K562 (cell line): ENCODE measurements around the gene ROBO1. TPM values are rescaled to one million over a fixed set of nuclear protein-coding genes. Genes with fewer than 3 reads are reported as not detected.

Experiments
- ATAC-seq: fragments of 200-7000 bp; cut with Tn5 transposase; 3 replicates; pipeline ENCODE4 v1.9.1; 2020; ENCODE audit warnings: moderate library complexity
- BruUV-seq: library from RNA; stranded (reverse); fragments of 400-500 nt; replicated peaks from 2 replicates; lab custom pipeline; 2021; lab: Mats Ljungman, UMichigan
- CTCF ChIA-PET: fragments of 300-600 bp; formaldehyde crosslinking; extraction: SDS; loops from one replicate; lab custom pipeline; 2021; ENCODE audit warnings: low intra/inter-chr PET ratio; lab: Yijun Ruan, JAX
- POLR2A ChIA-PET: fragments of 300-600, 350-650 bp; sonication (Branson Sonifier 250); formaldehyde crosslinking; extraction: SDS; loops from one replicate; lab custom pipeline; 2021; ENCODE audit warnings: antibody characterized with exemption, inconsistent platforms; lab: Yijun Ruan, JAX
- DNase-seq, 4 experiments: peaks; one replicate each; pipeline versions ENCODE4 v3.0.0 to v3.0.0-alpha.2; 2011 to 2018; ENCODE audit warnings: low spot score in 3 of 4, mixed read lengths in 3 of 4; ENCODE audit errors: extremely low read depth in 1 of 4
- FAIRE-seq: peaks from 2 replicates; lab custom pipeline; 2011; peaks lifted over from hg19 to GRCh38; lab: Jason Lieb, UNC
- H2AFZ ChIP-seq: 2 replicates; pipeline ENCODE4 v1.6.0; 2011; ENCODE audit warnings: low read depth, low read length, control low read depth, inconsistent platforms
- H3K27ac ChIP-seq: fragments of 200-600 bp; 3 replicates; pipeline ENCODE4 v1.8.0; 2011; ENCODE audit warnings: low read depth, mild to moderate bottlenecking, control low read depth, inconsistent platforms, low read length, moderate library complexity, mixed read lengths; ENCODE audit errors: extremely low read depth
- H3K27me3 ChIP-seq, 2 experiments: fragments of 300-600 bp in 1 of 2; 2 replicates in 1 of 2; 3 replicates in 1 of 2; pipeline versions ENCODE4 v1.6.0 to v1.8.0; 2011; ENCODE audit warnings: inconsistent platforms in 2 of 2, low read length in 2 of 2, mild to moderate bottlenecking in 1 of 2, mixed read lengths in 1 of 2, moderate library complexity in 1 of 2; ENCODE audit not compliant: control insufficient read depth in 2 of 2, insufficient read depth in 2 of 2
- H3K36me3 ChIP-seq: fragments of 300-600 bp; 3 replicates; pipeline ENCODE4 v1.8.0; 2011; ENCODE audit warnings: mild to moderate bottlenecking, low read length, inconsistent platforms; ENCODE audit not compliant: control insufficient read depth, insufficient read depth
- H3K4me1 ChIP-seq, 2 experiments: fragments of 200-600 bp in 1 of 2; replicated peaks in 1 of 2; 2 replicates in 1 of 2; 3 replicates in 1 of 2; pipeline versions ENCODE4 v1.5.1 to v1.8.0; 2011; ENCODE audit warnings: inconsistent platforms in 2 of 2, low read length in 2 of 2, mild to moderate bottlenecking in 1 of 2, mixed read lengths in 1 of 2, moderate library complexity in 1 of 2; ENCODE audit not compliant: control insufficient read depth in 2 of 2, insufficient read depth in 2 of 2
- H3K4me2 ChIP-seq: 2 replicates; pipeline ENCODE4 v1.6.1; 2011; ENCODE audit warnings: low read length, control low read depth, inconsistent platforms, mixed read lengths; ENCODE audit not compliant: insufficient read depth
- H3K4me3 ChIP-seq: fragments of 200-600 bp; sonication (generic), shearing (Covaris generic); 2 replicates; pipeline ENCODE4 v1.5.1; 2016; ENCODE audit warnings: control low read depth, inconsistent platforms
- H3K79me2 ChIP-seq: fragments of 200-600 bp; 3 replicates; pipeline ENCODE4 v1.8.0; 2011; ENCODE audit warnings: low read length, inconsistent platforms; ENCODE audit not compliant: control insufficient read depth, insufficient read depth
- H3K9ac ChIP-seq, 2 experiments: 2 replicates each; pipeline versions ENCODE4 v1.6.0 to v1.6.1; 2011; ENCODE audit warnings: low read depth in 2 of 2, low read length in 2 of 2, control low read depth in 1 of 2, inconsistent platforms in 1 of 2, mild to moderate bottlenecking in 1 of 2, mixed read lengths in 1 of 2; ENCODE audit not compliant: insufficient read depth in 1 of 2
- H3K9me1 ChIP-seq: one replicate; pipeline ENCODE4 v1.6.0; 2011; ENCODE audit warnings: inconsistent platforms, mild to moderate bottlenecking, low read length, moderate library complexity; ENCODE audit not compliant: control insufficient read depth, insufficient read depth
- H3K9me3 ChIP-seq: replicated peaks from 2 replicates; pipeline ENCODE4 v1.5.1; 2011; ENCODE audit warnings: low read depth, low read length, inconsistent platforms; ENCODE audit not compliant: control insufficient read depth, insufficient read depth
- H4K20me1 ChIP-seq: replicated peaks from 2 replicates; pipeline ENCODE4 v1.6.1; 2011; ENCODE audit warnings: low read length, inconsistent platforms, mixed read lengths; ENCODE audit not compliant: control insufficient read depth, insufficient read depth
- BRCA1 ChIP-seq, 2 experiments: fragments of 450-650 bp in 1 of 2; sonication (generic) in 1 of 2; formaldehyde crosslinking in 1 of 2; IDR thresholded peaks; 2 replicates each; pipeline versions ENCODE4 v1.5.0 to v1.6.1; 2017 to 2020; ENCODE audit warnings: mild to moderate bottlenecking in 1 of 2, missing genetic modification reagents in 1 of 2
- C11orf30 ChIP-seq: fragments of 450-650 bp; IDR thresholded peaks from 2 replicates; pipeline ENCODE4 v1.6.1; 2016; ENCODE audit warnings: low read depth, mild to moderate bottlenecking
- MAFF ChIP-seq: IDR thresholded peaks from 2 replicates; pipeline ENCODE4 v1.6.1; 2012; ENCODE audit warnings: low read length, improper control_type of control experiment
- MAFG ChIP-seq: fragments of 450-650 bp; conservative IDR thresholded peaks from 2 replicates; pipeline ENCODE4 v1.6.1; 2016; ENCODE audit warnings: missing genetic modification characterization, missing compliant biosample characterization
- MAFK ChIP-seq: IDR thresholded peaks from 2 replicates; pipeline ENCODE4 v1.6.1; 2011; ENCODE audit warnings: low read length, improper control_type of control experiment
- PRPF4 ChIP-seq: fragments of 200-400 bp; formaldehyde crosslinking; IDR thresholded peaks from one replicate; pipeline ENCODE4 v1.6.1; 2017; ENCODE audit warnings: low read length, low read depth, mild to moderate bottlenecking; ENCODE audit not compliant: insufficient read depth, poor library complexity, severe bottlenecking
- ZNF280B ChIP-seq: fragments of 250-450 bp; sonication (Bioruptor Pico); IDR thresholded peaks from 2 replicates; pipeline ENCODE4 v1.5.1; 2021; ENCODE audit warnings: mild to moderate bottlenecking
- ZNF316 ChIP-seq: fragments of 450-650 bp; IDR thresholded peaks from 2 replicates; pipeline ENCODE4 v1.6.1; 2016
- ZNF778 ChIP-seq: fragments of 450-650 bp; formaldehyde crosslinking; IDR thresholded peaks from 2 replicates; pipeline ENCODE4 v1.4.0; 2020; ENCODE audit warnings: mild to moderate bottlenecking, moderate library complexity
- WGBS: fragments of 100-300 bp; shearing (Covaris generic); methylation state at CpG from one replicate; pipeline ENCODE4 v1.1.6; 2016; ENCODE audit warnings: low coverage, mixed read lengths; ENCODE audit not compliant: insufficient coverage; ENCODE audit errors: missing lambda C conversion rate; 5-methylcytosine and 5-hydroxymethylcytosine counted together
- in situ Hi-C: fragments of 300-500 bp; cut with MboI; formaldehyde crosslinking; loops from 4 replicates; pipeline ENCODE4 v1.15.0; 2018; ENCODE audit warnings: inconsistent platforms, mixed read lengths
- intact Hi-C: fragments of 100-400 bp; cut with micrococcal nuclease; formaldehyde crosslinking; loops from 2 replicates; pipeline ENCODE4 v1.14.2; 2022
- polyA plus RNA-seq, 8 experiments: library from polyadenylated mRNA; depleted of rRNA in 4 of 8; stranded (reverse) in 5 of 8; unstranded in 3 of 8; fragments of >200 nt; fragmentation: Nextera tagmentation in 2 of 8; fragmentation: Illumina TruSeq in 1 of 8; extraction: Ambion mirVana in 2 of 8; extraction: Trizol in 1 of 8; gene quantifications; 2 replicates each; pipeline versions ENCODE4 v1.2.1 to v1.2.3, GENCODE V29; 2011 to 2014; ENCODE audit warnings: inconsistent platforms in 1 of 8, missing spikeins in 1 of 8
- total RNA-seq, 7 experiments: library from RNA; depleted of rRNA in 6 of 7; stranded (reverse); fragments of >200 nt in 6 of 7; fragmentation: Illumina TruSeq in 2 of 7; extraction: Trizol in 2 of 7; gene quantifications; 2 replicates each; pipeline versions ENCODE4 v1.2.1 to v1.2.3, GENCODE V29; 2011 to 2021; ENCODE audit warnings: low replicate concordance in 1 of 7
- TF ChIP-seq, protein P1 (sequence below): fragments of 250-450 bp; sonication (Bioruptor Pico); IDR thresholded peaks from 2 replicates; pipeline ENCODE4 v1.5.0; 2021; ENCODE audit warnings: mild to moderate bottlenecking, borderline replicate concordance

Gene ROBO1
- total and polyA plus RNA-seq, 9 of the 15 experiments (the other 6 are each of a cell fraction or from before 2014, with no cell fraction given): 0.01 to 0.53 (median 0.17) TPM; not detected in 5

- TF ChIP-seq, protein P1, sequence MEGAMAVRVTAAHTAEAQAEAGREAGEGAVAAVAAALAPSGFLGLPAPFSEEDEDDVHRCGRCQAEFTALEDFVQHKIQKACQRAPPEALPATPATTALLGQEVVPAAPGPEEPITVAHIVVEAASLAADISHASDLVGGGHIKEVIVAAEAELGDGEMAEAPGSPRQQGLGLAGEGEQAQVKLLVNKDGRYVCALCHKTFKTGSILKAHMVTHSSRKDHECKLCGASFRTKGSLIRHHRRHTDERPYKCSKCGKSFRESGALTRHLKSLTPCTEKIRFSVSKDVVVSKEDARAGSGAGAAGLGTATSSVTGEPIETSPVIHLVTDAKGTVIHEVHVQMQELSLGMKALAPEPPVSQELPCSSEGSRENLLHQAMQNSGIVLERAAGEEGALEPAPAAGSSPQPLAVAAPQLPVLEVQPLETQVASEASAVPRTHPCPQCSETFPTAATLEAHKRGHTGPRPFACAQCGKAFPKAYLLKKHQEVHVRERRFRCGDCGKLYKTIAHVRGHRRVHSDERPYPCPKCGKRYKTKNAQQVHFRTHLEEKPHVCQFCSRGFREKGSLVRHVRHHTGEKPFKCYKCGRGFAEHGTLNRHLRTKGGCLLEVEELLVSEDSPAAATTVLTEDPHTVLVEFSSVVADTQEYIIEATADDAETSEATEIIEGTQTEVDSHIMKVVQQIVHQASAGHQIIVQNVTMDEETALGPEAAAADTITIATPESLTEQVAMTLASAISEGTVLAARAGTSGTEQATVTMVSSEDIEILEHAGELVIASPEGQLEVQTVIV (CRISPR knock-in tag): no peak
- TF ChIP-seq ZNF778 (CRISPR knock-in tag) (no peak), ZNF280B (CRISPR knock-in tag) (no peak)
- TF ChIP-seq, all 486 proteins: peak for 0
Observed at GRCh38 chr3:79551997-79552396, 215.8 kb downstream of the ROBO1 start (continued).

DNA sequence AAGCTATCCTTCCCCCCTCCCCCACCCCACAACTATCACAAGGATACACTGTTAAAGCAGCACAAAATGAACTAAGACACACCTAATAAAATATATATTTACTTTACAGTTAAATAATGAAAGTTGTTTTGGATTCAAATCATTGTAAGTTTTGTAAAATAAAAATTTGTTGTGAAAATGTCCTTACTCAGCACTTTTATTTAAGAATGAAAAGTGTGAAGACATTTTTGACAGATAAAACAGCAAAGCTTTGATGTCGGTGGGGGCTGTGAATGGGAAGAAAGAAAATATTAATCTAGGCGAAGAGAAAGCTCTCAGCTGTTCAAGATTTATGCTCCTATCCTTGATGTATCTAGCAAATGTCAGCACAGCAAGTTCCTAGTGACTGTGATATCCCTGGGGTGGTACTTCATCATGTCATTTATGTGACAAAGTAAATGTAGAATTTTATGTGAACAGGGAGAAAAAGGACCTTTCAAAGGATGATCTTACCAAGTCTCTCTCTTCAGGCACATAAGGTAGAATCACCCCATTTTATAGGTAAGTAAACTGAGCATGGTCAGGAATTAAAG, 216.4 kb downstream of the ROBO1 start:
- no peak for ATAC-seq
- FAIRE-seq: no peak
- Histone ChIP-seq H3K9me1 (no peaks in the 10 kb centered on the region), H3K79me2 (no peaks in the 10 kb centered on the region), H3K9me3 (no peaks in the 10 kb centered on the region), H3K36me3 (no peaks in the 10 kb centered on the region), H3K4me2 (no peak overlapping the region), H2AFZ (no peak overlapping the region), H3K4me3 (no peak overlapping the region), H3K27ac (no peak overlapping the region), H3K9ac (no peak overlapping the region), H4K20me1 (no peaks in the 10 kb centered on the region), H3K27me3 (no peaks in the 10 kb centered on the region), H3K4me1 (no peaks in the 10 kb centered on the region)
- TF ChIP-seq C11orf30 (peak; percentile 42; the same call in 1 of the 2 replicates), PRPF4 (no peak), ZNF316 (peak; percentile 62), BRCA1 (IDR thresholded peaks at IDR 0.05) (no peak), BRCA1 (CRISPR knock-in tag; IDR thresholded peaks at IDR 0.05) (no peak), MAFK (peak; percentile 72), MAFG (tag) (peak; percentile 59), MAFF (peak; percentile 62)
- ChIA-PET POLR2A (no interaction called here), CTCF (no interaction called here)
- BruUV-seq: no TSS peak
- intact Hi-C loops (no loop called here), in situ Hi-C loops (no loop called here)
- DNase-seq: no peak
- WGBS: 0% methylated on average over 2 of the region's 2 CpGs
